Measurements from ENCODE around the gene KIF4A. TPM values are rescaled to one million over a fixed set of nuclear protein-coding genes. Genes with fewer than 3 reads are reported as not detected.

The KIF4A gene
- total and polyA plus RNA-seq, 10 of the 15 experiments (the other 5 are each of a cell fraction or from before 2014, with no cell fraction given) = 10.8 to 28.8 (median 22.5) TPM

DNA sequence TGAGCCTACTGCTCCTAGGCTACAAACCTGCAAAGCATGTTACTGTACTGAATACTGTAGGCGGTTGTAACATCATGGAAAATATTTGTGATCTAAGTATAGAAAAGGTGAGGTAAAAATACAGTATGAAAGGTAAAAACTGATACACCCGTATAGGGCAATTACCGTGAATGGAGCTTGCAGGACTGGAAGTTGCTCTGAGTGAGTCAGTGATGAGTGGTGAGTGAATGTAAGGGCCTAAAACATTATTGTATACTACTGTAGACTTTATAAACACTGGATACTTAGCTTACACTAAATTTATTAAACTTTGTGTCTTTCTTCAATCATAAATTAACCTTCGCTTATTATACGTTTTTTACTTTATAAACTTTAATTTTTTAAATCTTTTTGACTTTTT lies 3.7 kb downstream of the KIF4A start:
- Histone ChIP-seq H3K4me1 (ENCODE audit: control insufficient read depth, insufficient read depth, low read length) (no peaks in the 10 kb centered on the region), H3K27me3 (replicated peaks in 1 of 2; ENCODE audit: control insufficient read depth in 2 of 2, insufficient read depth in 2 of 2, low read length in 1 of 2) (no peaks in the 10 kb centered on the region), H3K9ac (ENCODE audit: control insufficient read depth, insufficient read depth, low read length) (no peak overlapping the region), H3K36me3 (ENCODE audit: control insufficient read depth in 2 of 2, insufficient read depth in 2 of 2, low read length in 1 of 2) (no peaks in the 10 kb centered on the region), H2AFZ (ENCODE audit: control insufficient read depth, low read depth, low read length) (no peak overlapping the region), H3K79me2 (ENCODE audit: control insufficient read depth, insufficient read depth, low read length) (peaks cover 9% of the 10 kb centered on the region), H3K27ac (ENCODE audit: control insufficient read depth, insufficient read depth) (no peak overlapping the region), H4K20me1 (ENCODE audit: control insufficient read depth, insufficient read depth) (no peaks in the 10 kb centered on the region), H3K4me2 (ENCODE audit: control insufficient read depth, insufficient read depth) (no peak overlapping the region), H3K9me3 (replicated peaks; ENCODE audit: control insufficient read depth, insufficient read depth, low read length) (no peaks in the 10 kb centered on the region), H3K4me3 (no peak overlapping the region)
- ATAC-seq (no peak), DNase-seq (ENCODE audit: low read depth, low spot score) (no peak), FAIRE-seq (no peak)
- TF ChIP-seq CREB1 (IDR thresholded peaks at IDR 0.05; ENCODE audit: low read depth) (no peak), GATAD2B (conservative IDR thresholded peaks at IDR 0.05; ENCODE audit: low read depth) (no peak), ZNF384 (IDR thresholded peaks at IDR 0.05; ENCODE audit: borderline replicate concordance, low read depth, low read length) (no peak), PAX8 (IDR thresholded peaks at IDR 0.05) (no peak), ESRRA (IDR thresholded peaks at IDR 0.05; ENCODE audit: low read length) (no peak), ZBTB4 (CRISPR knock-in tag; IDR thresholded peaks at IDR 0.05) (no peak), HSF1 (IDR thresholded peaks at IDR 0.05; ENCODE audit: low read depth, low read length) (no peak), ETV6 (conservative IDR thresholded peaks at IDR 0.05 in 1 of 2, IDR thresholded peaks at IDR 0.05 in 1 of 2; ENCODE audit: borderline replicate concordance in 1 of 2, low read depth in 1 of 2) (no peak), FOXK2 (IDR thresholded peaks at IDR 0.05) (no peak), BRCA1 (IDR thresholded peaks at IDR 0.05; ENCODE audit: low read depth, low read length) (no peak), YY1 (IDR thresholded peaks at IDR 0.05; ENCODE audit: low read depth, low read length) (no peak), TAF1 (IDR thresholded peaks at IDR 0.05; ENCODE audit: borderline replicate concordance, low read depth, low read length) (no peak), KAT2A (conservative IDR thresholded peaks at IDR 0.05; ENCODE audit: control insufficient read depth, low read depth, low read length) (no peak)
- TF ChIP-seq, protein P1, sequence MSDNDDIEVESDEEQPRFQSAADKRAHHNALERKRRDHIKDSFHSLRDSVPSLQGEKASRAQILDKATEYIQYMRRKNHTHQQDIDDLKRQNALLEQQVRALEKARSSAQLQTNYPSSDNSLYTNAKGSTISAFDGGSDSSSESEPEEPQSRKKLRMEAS (IDR thresholded peaks at IDR 0.05; ENCODE audit: low read depth, low read length) = no peak
- TF ChIP-seq, protein P2, sequence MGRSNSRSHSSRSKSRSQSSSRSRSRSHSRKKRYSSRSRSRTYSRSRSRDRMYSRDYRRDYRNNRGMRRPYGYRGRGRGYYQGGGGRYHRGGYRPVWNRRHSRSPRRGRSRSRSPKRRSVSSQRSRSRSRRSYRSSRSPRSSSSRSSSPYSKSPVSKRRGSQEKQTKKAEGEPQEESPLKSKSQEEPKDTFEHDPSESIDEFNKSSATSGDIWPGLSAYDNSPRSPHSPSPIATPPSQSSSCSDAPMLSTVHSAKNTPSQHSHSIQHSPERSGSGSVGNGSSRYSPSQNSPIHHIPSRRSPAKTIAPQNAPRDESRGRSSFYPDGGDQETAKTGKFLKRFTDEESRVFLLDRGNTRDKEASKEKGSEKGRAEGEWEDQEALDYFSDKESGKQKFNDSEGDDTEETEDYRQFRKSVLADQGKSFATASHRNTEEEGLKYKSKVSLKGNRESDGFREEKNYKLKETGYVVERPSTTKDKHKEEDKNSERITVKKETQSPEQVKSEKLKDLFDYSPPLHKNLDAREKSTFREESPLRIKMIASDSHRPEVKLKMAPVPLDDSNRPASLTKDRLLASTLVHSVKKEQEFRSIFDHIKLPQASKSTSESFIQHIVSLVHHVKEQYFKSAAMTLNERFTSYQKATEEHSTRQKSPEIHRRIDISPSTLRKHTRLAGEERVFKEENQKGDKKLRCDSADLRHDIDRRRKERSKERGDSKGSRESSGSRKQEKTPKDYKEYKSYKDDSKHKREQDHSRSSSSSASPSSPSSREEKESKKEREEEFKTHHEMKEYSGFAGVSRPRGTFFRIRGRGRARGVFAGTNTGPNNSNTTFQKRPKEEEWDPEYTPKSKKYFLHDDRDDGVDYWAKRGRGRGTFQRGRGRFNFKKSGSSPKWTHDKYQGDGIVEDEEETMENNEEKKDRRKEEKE (IDR thresholded peaks at IDR 0.05) = no peak
- RAD21 ChIA-PET (ENCODE audit: unreplicated experiment) = interaction anchor here (1.2 kb wide), 1 partner anchor 19 kb away, joined by 3 read pairs; no protein-coding TSS in a partner anchor
- intact Hi-C loops (cut with micrococcal nuclease; ENCODE audit: unreplicated experiment) = no loop called here
- in situ Hi-C loops (cut with MboI) = no loop called here
- WGBS (ENCODE audit: insufficient coverage, insufficient replicate concordance, low lambda C conversion rate, missing lambda C conversion rate) = 73% methylated on average over 5 of the region's 5 CpGs
- CTCF ChIA-PET = interaction anchor here (0.6 to 2.1 kb wide), 3 partner anchors 141 to 196 kb away, joined by 3 to 9 read pairs (median 4); partner anchors contain the start of gene IGBP1
- BruUV-seq (replicated peaks) = no TSS peak
- SMC1A ChIA-PET (ENCODE audit: uncharacterized antibody, unreplicated experiment) = interaction anchor here (0.6 to 1.5 kb wide), 4 partner anchors 39 to 160 kb away, joined by 3 to 4 read pairs (median 3); partner anchors contain the start of gene IGBP1
- POLR2A ChIA-PET = interaction anchor here (1.0 kb wide), 1 partner anchor 114 kb away, joined by 3 read pairs; no protein-coding TSS in a partner anchor

Measured in GM12878 (cell line).